Karpas-422 (cell line): ENCODE results near the gene SFTPA2. TPM values are rescaled to one million over a fixed set of nuclear protein-coding genes. Genes with fewer than 3 reads are reported as not detected.
"Not testable (repeated sequence)": the region's sequence is repeated elsewhere in the genome, so short reads cannot be mapped to it uniquely, and the experiment has no call there.

Experiments used
- DNase-seq: peaks from one replicate; pipeline ENCODE4 v3.0.0-alpha.2; 2015
- H2AFZ ChIP-seq: fragments of 200-600 bp; sonication (generic); 2 replicates; pipeline ENCODE4 v1.6.1; 2014; ENCODE audit warnings: antibody characterized with exemption, low read length, mixed read lengths
- H3K27ac ChIP-seq: fragments of 200-600 bp; sonication (generic); 2 replicates; pipeline ENCODE4 v1.5.1; 2014; ENCODE audit warnings: mild to moderate bottlenecking, low read length, moderate library complexity
- H3K27me3 ChIP-seq: fragments of 200-600 bp; sonication (generic); 2 replicates; pipeline ENCODE4 v1.6.1; 2014; ENCODE audit warnings: low read length, mixed read lengths
- H3K36me3 ChIP-seq: fragments of 200-600 bp; sonication (generic); 2 replicates; pipeline ENCODE4 v1.6.1; 2014; ENCODE audit warnings: low read length, mixed read lengths; ENCODE audit not compliant: insufficient read depth
- H3K4me1 ChIP-seq: fragments of 200-600 bp; sonication (generic); 2 replicates; pipeline ENCODE4 v1.6.1; 2014; ENCODE audit warnings: mild to moderate bottlenecking, low read length, mixed read lengths
- H3K4me2 ChIP-seq: fragments of 200-600 bp; sonication (generic); 2 replicates; pipeline ENCODE4 v1.6.1; 2014; ENCODE audit warnings: low read length, low read depth, mild to moderate bottlenecking; ENCODE audit not compliant: poor library complexity, severe bottlenecking
- H3K4me3 ChIP-seq: fragments of 200-600 bp; sonication (generic); 2 replicates; pipeline ENCODE4 v1.5.1; 2014; ENCODE audit warnings: mild to moderate bottlenecking, antibody characterized with exemption, low read length, mixed read lengths
- H3K79me2 ChIP-seq: fragments of 200-600 bp; sonication (generic); 2 replicates; pipeline ENCODE4 v1.6.1; 2014; ENCODE audit warnings: mild to moderate bottlenecking, low read length, mixed read lengths
- H3K9ac ChIP-seq: fragments of 200-600 bp; sonication (generic); 2 replicates; pipeline ENCODE4 v1.6.0; 2014; ENCODE audit warnings: low read length
- H3K9me2 ChIP-seq: fragments of 200-600 bp; sonication (generic), shearing (Covaris generic); replicated peaks from 2 replicates; pipeline ENCODE4 v1.6.0; 2014; ENCODE audit warnings: mild to moderate bottlenecking, low read length, moderate library complexity; ENCODE audit not compliant: insufficient read depth
- H3K9me3 ChIP-seq: fragments of 300-700, 200-600 bp; sonication (generic); 2 replicates; pipeline ENCODE4 v1.6.1; 2014; ENCODE audit warnings: low read length, mixed read lengths
- H4K20me1 ChIP-seq: fragments of 200-600 bp; sonication (generic); 2 replicates; pipeline ENCODE4 v1.6.1; 2014; ENCODE audit warnings: mild to moderate bottlenecking, antibody characterized with exemption, low read length, low read depth; ENCODE audit not compliant: insufficient read depth
- total RNA-seq: library from RNA; depleted of rRNA; stranded (reverse); fragments of >200 nt; shearing (Covaris generic); gene quantifications from 2 replicates; pipeline ENCODE4 v1.2.3, GENCODE V29; 2014; ENCODE audit warnings: low replicate concordance

SFTPA2 gene
- total RNA-seq, 1 experiment from 2014 or later = not detected

GRCh38 chr10:79517567-79517966 is 42.6 kb downstream of the SFTPA2 start:
- H2AFZ ChIP-seq, H3K79me2 ChIP-seq, DNase-seq: not testable (repeated sequence)

GRCh38 chr10:79516532-79517205 is 43.5 kb downstream of the SFTPA2 start:
- H3K4me1 ChIP-seq, H3K4me2 ChIP-seq, H4K20me1 ChIP-seq, H3K36me3 ChIP-seq, H2AFZ ChIP-seq, DNase-seq, H3K27ac ChIP-seq, H3K9ac ChIP-seq, H3K27me3 ChIP-seq, H3K79me2 ChIP-seq, H3K4me3 ChIP-seq, H3K9me2 ChIP-seq, H3K9me3 ChIP-seq: not testable (repeated sequence)

More at GRCh38 chr10:79517567-79517966, 42.6 kb downstream of the SFTPA2 start:
- H3K9me3 ChIP-seq, H3K4me2 ChIP-seq, H3K27ac ChIP-seq, H3K36me3 ChIP-seq, H3K4me3 ChIP-seq, H3K4me1 ChIP-seq, H3K27me3 ChIP-seq, H3K9ac ChIP-seq, H4K20me1 ChIP-seq, H3K9me2 ChIP-seq: not testable (repeated sequence)

- not testable (repeated sequence) for H3K27me3 ChIP-seq, H3K4me1 ChIP-seq, H3K4me3 ChIP-seq
Observed at GRCh38 chr10:79511891-79512583, 48.2 kb downstream of the SFTPA2 start, which contains the start of gene EIF5AL1. Gene EIF5AL1 (plus strand): TSS chr10:79512533. CDS start chr10:79512650, 117 bp downstream.

GRCh38 chr10:79509934-79510508 is 50.2 kb downstream of the SFTPA2 start:
- DNase-seq, H3K9me3 ChIP-seq, H3K9ac ChIP-seq, H3K27ac ChIP-seq, H3K4me2 ChIP-seq, H4K20me1 ChIP-seq, H3K79me2 ChIP-seq, H3K4me3 ChIP-seq, H3K27me3 ChIP-seq, H3K9me2 ChIP-seq, H2AFZ ChIP-seq, H3K36me3 ChIP-seq, H3K4me1 ChIP-seq: not testable (repeated sequence)

More at GRCh38 chr10:79511891-79512583, 48.2 kb downstream of the SFTPA2 start, which contains the start of gene EIF5AL1:
- H3K9ac ChIP-seq, H3K4me2 ChIP-seq, H3K9me3 ChIP-seq, H4K20me1 ChIP-seq, H3K36me3 ChIP-seq, DNase-seq, H2AFZ ChIP-seq, H3K9me2 ChIP-seq, H3K27ac ChIP-seq, H3K79me2 ChIP-seq: not testable (repeated sequence)

- DNase-seq, H3K9me3 ChIP-seq, H3K4me1 ChIP-seq, H3K36me3 ChIP-seq, H3K4me2 ChIP-seq, H3K27ac ChIP-seq, H3K4me3 ChIP-seq, H4K20me1 ChIP-seq, H3K79me2 ChIP-seq, H2AFZ ChIP-seq, H3K9ac ChIP-seq, H3K27me3 ChIP-seq, H3K9me2 ChIP-seq: not testable (repeated sequence)
Observed at GRCh38 chr10:79509306-79509933, 50.8 kb downstream of the SFTPA2 start.

GRCh38 chr10:79508245-79508644 is 52.0 kb downstream of the SFTPA2 start:
- H2AFZ ChIP-seq, H3K9me2 ChIP-seq, H3K27ac ChIP-seq, H3K36me3 ChIP-seq, H3K9me3 ChIP-seq, H3K4me2 ChIP-seq, H3K9ac ChIP-seq, H3K4me1 ChIP-seq, H3K27me3 ChIP-seq, H3K4me3 ChIP-seq, H4K20me1 ChIP-seq, DNase-seq, H3K79me2 ChIP-seq: not testable (repeated sequence)

GRCh38 chr10:79507440-79508167 is 52.6 kb downstream of the SFTPA2 start:
- no peak overlapping the region for H3K4me2 ChIP-seq
- H4K20me1 ChIP-seq = no peaks in the 10 kb centered on the region
- H3K9me3 ChIP-seq = no peaks in the 10 kb centered on the region
- H3K9me2 ChIP-seq = no peaks in the 10 kb centered on the region
- no peaks in the 10 kb centered on the region for H3K79me2 ChIP-seq
- no peaks in the 10 kb centered on the region for H3K36me3 ChIP-seq
- no peak overlapping the region for H3K27ac ChIP-seq
- H3K27me3 ChIP-seq = no peaks in the 10 kb centered on the region
- H2AFZ ChIP-seq = no peak overlapping the region
- no peaks in the 10 kb centered on the region for H3K4me1 ChIP-seq
- DNase-seq = no peak
- no peak overlapping the region for H3K4me3 ChIP-seq
- H3K9ac ChIP-seq = no peak overlapping the region
